GM12872 (cell line): ENCODE measurements around the gene GNAL.

Experiments used
- TF ChIP-seq, protein P1 (sequence below): IDR thresholded peaks from 3 replicates; pipeline ENCODE4 v1.5.1; 2011; ENCODE audit warnings: low read depth, mild to moderate bottlenecking, low read length, moderate library complexity; ENCODE audit not compliant: insufficient read depth

GNAL gene

DNA sequence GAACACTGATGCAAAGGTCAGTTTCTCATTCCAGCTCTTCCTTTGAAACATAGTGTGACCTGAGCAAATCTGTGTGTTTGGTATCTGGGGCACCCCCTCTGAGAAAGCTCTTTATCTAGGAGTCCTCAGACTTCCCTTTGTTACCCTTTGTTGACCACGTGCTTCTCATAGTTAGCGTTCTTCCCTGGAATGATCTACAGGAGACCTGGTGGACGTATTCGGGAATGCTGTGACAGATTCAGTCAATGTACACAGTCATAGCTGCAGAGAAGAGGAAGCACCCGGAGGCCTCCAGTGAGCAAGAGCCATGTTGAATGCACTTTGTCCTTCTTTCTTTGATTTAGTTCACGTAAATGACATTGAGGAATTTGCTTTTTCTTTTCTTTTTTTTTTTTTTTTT, 151.4 kb downstream of the GNAL start:
- TF ChIP-seq, protein P1, sequence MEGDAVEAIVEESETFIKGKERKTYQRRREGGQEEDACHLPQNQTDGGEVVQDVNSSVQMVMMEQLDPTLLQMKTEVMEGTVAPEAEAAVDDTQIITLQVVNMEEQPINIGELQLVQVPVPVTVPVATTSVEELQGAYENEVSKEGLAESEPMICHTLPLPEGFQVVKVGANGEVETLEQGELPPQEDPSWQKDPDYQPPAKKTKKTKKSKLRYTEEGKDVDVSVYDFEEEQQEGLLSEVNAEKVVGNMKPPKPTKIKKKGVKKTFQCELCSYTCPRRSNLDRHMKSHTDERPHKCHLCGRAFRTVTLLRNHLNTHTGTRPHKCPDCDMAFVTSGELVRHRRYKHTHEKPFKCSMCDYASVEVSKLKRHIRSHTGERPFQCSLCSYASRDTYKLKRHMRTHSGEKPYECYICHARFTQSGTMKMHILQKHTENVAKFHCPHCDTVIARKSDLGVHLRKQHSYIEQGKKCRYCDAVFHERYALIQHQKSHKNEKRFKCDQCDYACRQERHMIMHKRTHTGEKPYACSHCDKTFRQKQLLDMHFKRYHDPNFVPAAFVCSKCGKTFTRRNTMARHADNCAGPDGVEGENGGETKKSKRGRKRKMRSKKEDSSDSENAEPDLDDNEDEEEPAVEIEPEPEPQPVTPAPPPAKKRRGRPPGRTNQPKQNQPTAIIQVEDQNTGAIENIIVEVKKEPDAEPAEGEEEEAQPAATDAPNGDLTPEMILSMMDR = no peak

DNA sequence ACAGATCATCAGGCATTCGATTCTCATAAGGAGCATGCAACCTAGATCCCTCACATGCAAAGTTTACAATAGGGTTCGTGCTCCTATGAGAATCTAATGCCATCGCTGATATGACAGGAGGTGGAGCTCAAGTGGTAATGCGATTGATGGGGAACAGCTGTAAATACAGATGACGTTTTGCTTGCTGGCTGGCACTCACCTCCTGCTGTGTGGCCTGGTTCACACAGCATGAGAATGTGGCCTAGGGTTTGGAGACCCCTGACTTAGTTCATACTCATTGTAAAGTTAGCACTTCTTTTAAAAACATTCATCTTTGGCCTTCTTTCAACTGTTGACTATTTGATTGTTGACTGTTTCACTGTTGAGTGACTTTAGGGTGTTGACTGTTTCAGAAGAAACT, 153.5 kb downstream of the GNAL start:
- TF ChIP-seq, protein P1 = no peak

GRCh38 chr18:11844436-11844835, 155.4 kb downstream of the GNAL start:
- TF ChIP-seq, protein P1 = no peak

DNA sequence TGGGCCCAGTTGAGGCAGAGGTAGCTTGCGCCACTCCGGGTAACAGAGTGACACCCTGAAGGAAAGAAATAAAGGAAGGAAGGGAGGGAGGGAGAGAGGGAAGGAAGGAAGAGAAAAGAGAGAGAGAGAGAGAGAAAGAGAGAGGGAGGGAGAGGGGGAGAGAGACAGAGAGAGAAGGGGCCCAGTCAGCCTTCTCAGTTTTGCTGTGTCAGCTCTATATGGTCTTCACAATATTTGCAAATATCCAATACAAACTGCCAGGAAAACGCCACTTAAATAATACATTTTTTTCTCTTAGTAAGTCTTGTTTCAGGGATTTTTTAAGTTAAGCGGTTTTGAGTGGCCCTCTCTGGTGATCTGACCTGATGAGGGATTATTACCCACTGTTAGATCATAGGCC, 156.6 kb downstream of the GNAL start:
- TF ChIP-seq, protein P1 = no peak

GRCh38 chr18:11847811-11848210, 158.7 kb downstream of the GNAL start:
- TF ChIP-seq, protein P1 = no peak

DNA sequence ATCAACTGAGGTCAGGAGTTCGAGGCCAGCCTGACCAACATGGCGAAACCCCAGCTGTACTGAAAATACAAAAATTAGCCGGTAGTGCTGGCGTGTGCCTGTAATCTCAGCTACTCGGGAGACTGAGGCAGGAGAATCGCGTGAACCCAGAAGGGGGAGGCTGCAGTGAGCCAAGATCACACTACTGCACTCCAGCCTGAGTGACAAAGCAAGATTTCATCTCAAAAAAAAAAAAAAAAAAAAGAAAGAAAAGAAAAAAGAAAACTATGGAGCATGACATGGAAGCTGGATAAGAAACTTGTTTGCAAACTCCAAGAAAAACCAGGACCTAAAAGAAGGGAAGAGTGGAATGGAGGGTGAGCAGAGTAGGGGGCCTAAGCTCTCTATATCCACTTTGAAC, 160.2 kb downstream of the GNAL start:
- TF ChIP-seq, protein P1 = no peak

DNA sequence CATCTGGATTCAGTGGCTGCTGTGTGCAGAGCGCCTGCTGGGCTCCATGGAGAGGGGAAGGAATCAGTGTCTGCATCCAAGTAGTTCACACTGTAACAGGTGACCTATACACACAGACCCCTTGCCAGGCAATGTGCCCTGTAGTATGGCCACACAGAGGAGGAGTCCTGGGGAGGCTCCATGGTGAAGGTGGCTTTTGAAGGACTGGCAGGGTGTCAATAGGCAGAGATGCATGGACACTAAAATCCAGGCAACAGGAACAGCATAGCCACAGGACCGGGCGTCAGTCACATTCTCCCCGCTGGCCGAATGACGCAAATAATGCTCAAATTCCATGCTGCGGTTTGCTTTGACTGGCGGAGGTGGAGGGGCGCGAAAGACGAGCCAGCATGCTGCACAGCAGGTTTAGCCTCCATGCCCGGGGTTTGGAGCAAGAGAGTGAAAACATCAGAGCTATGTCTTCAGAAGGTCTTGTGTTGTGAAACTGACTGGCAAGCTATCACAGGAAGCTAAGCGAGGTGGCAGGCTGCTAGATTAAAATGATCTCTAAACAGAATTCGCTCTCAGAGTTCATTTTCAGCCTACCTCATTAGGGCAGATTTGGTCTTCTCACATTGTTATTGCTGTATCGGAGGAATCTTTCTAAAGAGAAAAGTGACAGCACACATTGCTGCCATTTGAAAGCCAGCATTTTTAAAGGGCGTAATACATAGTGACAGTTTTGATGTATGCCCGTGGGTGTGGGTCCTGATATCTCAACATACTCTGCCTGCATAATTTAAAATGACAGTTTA, 161.0 kb downstream of the GNAL start:
- TF ChIP-seq, protein P1 = no peak

- TF ChIP-seq, protein P1 = no peak
These were observed 161.7 kb downstream of the GNAL start for GRCh38 chr18:11850821-11851145.
